ENCODE results near the gene ANAPC15. TPM values are rescaled to one million over a fixed set of nuclear protein-coding genes. Genes with fewer than 3 reads are reported as not detected.

The ANAPC15 gene
- total and polyA plus RNA-seq, 2 donors (not counting 3 experiments of a cell fraction or from before 2014, with no cell fraction given): 67.0 to 70.5 TPM

- H3K9ac ChIP-seq (replicated peaks; ENCODE audit: extremely low read depth, insufficient read depth, low read length): no peak overlapping the region
- peaks cover 11% of the 10 kb centered on the region for H3K4me1 ChIP-seq (ENCODE audit: control insufficient read depth, extremely low read depth, insufficient read depth, low read length)
- no peaks in the 10 kb centered on the region for H4K20me1 ChIP-seq (replicated peaks; ENCODE audit: control insufficient read depth, extremely low read depth, insufficient read depth, low read length)
- TF ChIP-seq MYC (IDR thresholded peaks at IDR 0.05; ENCODE audit: low read depth, low read length) (no peak), FOS (IDR thresholded peaks at IDR 0.05; ENCODE audit: borderline replicate concordance, insufficient read depth, low read length) (no peak), MAX (IDR thresholded peaks at IDR 0.05; ENCODE audit: insufficient read depth, insufficient read length) (no peak), EZH2 (IDR thresholded peaks at IDR 0.05; ENCODE audit: borderline replicate concordance, low read depth, low read length, severe bottlenecking) (no peak), POLR2A (IDR thresholded peaks at IDR 0.05; ENCODE audit: low read depth, low read length) (no peak), GATA2 (IDR thresholded peaks at IDR 0.05; ENCODE audit: insufficient read depth, insufficient read length, low read depth, low read length) (no peak)
- no peaks in the 10 kb centered on the region for H3K36me3 ChIP-seq (ENCODE audit: control insufficient read depth in 2 of 2, extremely low read depth in 1 of 2, insufficient read depth in 2 of 2, low read length in 2 of 2)
- H3K79me2 ChIP-seq (ENCODE audit: control insufficient read depth, insufficient read depth, low read length): no peaks in the 10 kb centered on the region
- intact Hi-C loops (cut with micrococcal nuclease) (no loop called here), dilution Hi-C loops (cut with MboI; ENCODE audit: extremely low pct_ligation_motif_present, low sequenced_read_pairs) (loop anchor here (10.0 kb wide), 1 partner anchor 61 kb away; no protein-coding TSS in a partner anchor)
- H3K9me1 ChIP-seq (replicated peaks; ENCODE audit: control insufficient read depth, extremely low read depth, insufficient read depth, low read length): no peaks in the 10 kb centered on the region
- no peaks in the 10 kb centered on the region for H3K9me3 ChIP-seq (replicated peaks; ENCODE audit: control insufficient read depth, insufficient read depth, low read length)
- no peak overlapping the region for H3K4me3 ChIP-seq (replicated peaks in 1 of 3; ENCODE audit: insufficient read depth in 1 of 3, low read depth in 1 of 3, low read length in 3 of 3)
- DNase-seq (ENCODE audit: low read depth, low spot score) (no peak), FAIRE-seq (peak; percentile 21)
- CTCF ChIA-PET: interaction anchor here (1.0 to 4.7 kb wide), 5 partner anchors 16 to 98 kb away, joined by 3 to 93 read pairs (median 3); no protein-coding TSS in a partner anchor
- no peak overlapping the region for H3K27ac ChIP-seq (ENCODE audit: insufficient read depth, low read depth, low read length)
- no TSS peak for BruUV-seq (replicated peaks)
- H3K4me2 ChIP-seq (ENCODE audit: insufficient read depth, low read length): no peak overlapping the region
- H3K27me3 ChIP-seq (ENCODE audit: control insufficient read depth in 2 of 2, insufficient read depth in 2 of 2, low read length in 2 of 2): no peaks in the 10 kb centered on the region
- no peak overlapping the region for H2AFZ ChIP-seq (ENCODE audit: low read depth, low read length)
- POLR2A ChIA-PET: interaction anchor here (0.5 to 1.2 kb wide), 3 partner anchors 10 to 35 kb away, joined by 3 to 5 read pairs (median 3); no protein-coding TSS in a partner anchor
These were observed 26.7 kb downstream of the ANAPC15 start for GRCh38 chr11:72085621-72086351.

- Histone ChIP-seq H3K9me1 (replicated peaks; ENCODE audit: control insufficient read depth, extremely low read depth, insufficient read depth, low read length) (no peaks in the 10 kb centered on the region), H3K4me1 (ENCODE audit: control insufficient read depth, extremely low read depth, insufficient read depth, low read length) (peaks cover 11% of the 10 kb centered on the region), H3K9ac (replicated peaks; ENCODE audit: extremely low read depth, insufficient read depth, low read length) (no peak overlapping the region), H3K27me3 (ENCODE audit: control insufficient read depth in 2 of 2, insufficient read depth in 2 of 2, low read length in 2 of 2) (no peaks in the 10 kb centered on the region), H3K4me3 (replicated peaks in 1 of 3; ENCODE audit: insufficient read depth in 1 of 3, low read depth in 1 of 3, low read length in 3 of 3) (no peak overlapping the region), H3K36me3 (ENCODE audit: control insufficient read depth in 2 of 2, extremely low read depth in 1 of 2, insufficient read depth in 2 of 2, low read length in 2 of 2) (no peaks in the 10 kb centered on the region), H3K4me2 (ENCODE audit: insufficient read depth, low read length) (no peak overlapping the region), H2AFZ (ENCODE audit: low read depth, low read length) (no peak overlapping the region), H3K27ac (ENCODE audit: insufficient read depth, low read depth, low read length) (no peak overlapping the region), H3K9me3 (replicated peaks; ENCODE audit: control insufficient read depth, insufficient read depth, low read length) (no peaks in the 10 kb centered on the region), H3K79me2 (ENCODE audit: control insufficient read depth, insufficient read depth, low read length) (peaks cover 1% of the 10 kb centered on the region), H4K20me1 (replicated peaks; ENCODE audit: control insufficient read depth, extremely low read depth, insufficient read depth, low read length) (no peaks in the 10 kb centered on the region)
- FAIRE-seq (no peak), DNase-seq (ENCODE audit: low read depth, low spot score) (no peak)
- CTCF ChIA-PET: interaction anchor here (1.0 to 4.7 kb wide), 6 partner anchors 15 to 107 kb away, joined by 3 to 93 read pairs (median 3); no protein-coding TSS in a partner anchor
- intact Hi-C loops (cut with micrococcal nuclease) (no loop called here), dilution Hi-C loops (cut with MboI; ENCODE audit: extremely low pct_ligation_motif_present, low sequenced_read_pairs) (loop anchor here (10.0 kb wide), 1 partner anchor 60 kb away; no protein-coding TSS in a partner anchor)
- POLR2A ChIA-PET: interaction anchor here (0.8 to 1.2 kb wide), 2 partner anchors 28 to 44 kb away, joined by 3 to 5 read pairs; no protein-coding TSS in a partner anchor
- no TSS peak for BruUV-seq (replicated peaks)
- TF ChIP-seq FOS (IDR thresholded peaks at IDR 0.05; ENCODE audit: borderline replicate concordance, insufficient read depth, low read length) (no peak), JUN (IDR thresholded peaks at IDR 0.05; ENCODE audit: borderline replicate concordance, insufficient read depth, insufficient read length, low read depth) (no peak), POLR2AphosphoS5 (IDR thresholded peaks at IDR 0.05; ENCODE audit: insufficient read depth, low read depth, low read length) (no peak), MYC (IDR thresholded peaks at IDR 0.05; ENCODE audit: low read depth, low read length) (no peak), POLR2A (IDR thresholded peaks at IDR 0.05; ENCODE audit: low read depth, low read length) (no peak), GATA2 (IDR thresholded peaks at IDR 0.05; ENCODE audit: insufficient read depth, insufficient read length, low read depth, low read length) (no peak), EZH2 (IDR thresholded peaks at IDR 0.05; ENCODE audit: borderline replicate concordance, low read depth, low read length, severe bottlenecking) (no peak), MAX (IDR thresholded peaks at IDR 0.05; ENCODE audit: insufficient read depth, insufficient read length) (no peak)
- TF ChIP-seq, protein P1, sequence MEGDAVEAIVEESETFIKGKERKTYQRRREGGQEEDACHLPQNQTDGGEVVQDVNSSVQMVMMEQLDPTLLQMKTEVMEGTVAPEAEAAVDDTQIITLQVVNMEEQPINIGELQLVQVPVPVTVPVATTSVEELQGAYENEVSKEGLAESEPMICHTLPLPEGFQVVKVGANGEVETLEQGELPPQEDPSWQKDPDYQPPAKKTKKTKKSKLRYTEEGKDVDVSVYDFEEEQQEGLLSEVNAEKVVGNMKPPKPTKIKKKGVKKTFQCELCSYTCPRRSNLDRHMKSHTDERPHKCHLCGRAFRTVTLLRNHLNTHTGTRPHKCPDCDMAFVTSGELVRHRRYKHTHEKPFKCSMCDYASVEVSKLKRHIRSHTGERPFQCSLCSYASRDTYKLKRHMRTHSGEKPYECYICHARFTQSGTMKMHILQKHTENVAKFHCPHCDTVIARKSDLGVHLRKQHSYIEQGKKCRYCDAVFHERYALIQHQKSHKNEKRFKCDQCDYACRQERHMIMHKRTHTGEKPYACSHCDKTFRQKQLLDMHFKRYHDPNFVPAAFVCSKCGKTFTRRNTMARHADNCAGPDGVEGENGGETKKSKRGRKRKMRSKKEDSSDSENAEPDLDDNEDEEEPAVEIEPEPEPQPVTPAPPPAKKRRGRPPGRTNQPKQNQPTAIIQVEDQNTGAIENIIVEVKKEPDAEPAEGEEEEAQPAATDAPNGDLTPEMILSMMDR (IDR thresholded peaks at IDR 0.05; ENCODE audit: extremely low read depth in 1 of 2, insufficient read depth in 1 of 2, low read depth in 1 of 2, low read length in 2 of 2): no peak
These were observed 27.5 kb downstream of the ANAPC15 start for GRCh38 chr11:72084965-72085364.

All from endothelial cell of umbilical vein (primary cell).